Activated CD8-positive, alpha-beta T cell treated with anti-CD3 and anti-CD28 coated beads for 36 hours (primary cell): ENCODE measurements around the gene TTYH3. TPM values are rescaled to one million over a fixed set of nuclear protein-coding genes. Genes with fewer than 3 reads are reported as not detected.

Source experiments
- ATAC-seq: fragments of 200-7000 bp; cut with Tn5 transposase; one replicate; pipeline ENCODE4 v1.10.0; 2021; ENCODE audit warnings: mild to moderate bottlenecking, moderate library complexity
- CTCF ChIA-PET: fragments of 350-600 bp; sonication (Branson Sonifier 250); formaldehyde crosslinking; loops from one replicate; lab custom pipeline; 2021; ENCODE audit warnings: antibody characterized with exemption; lab: Charles Lee
- POLR2A ChIA-PET: fragments of 350-600 bp; sonication (Branson Sonifier 250); formaldehyde crosslinking; loops from one replicate; lab custom pipeline; 2021; ENCODE audit warnings: antibody characterized with exemption; lab: Charles Lee
- DNase-seq: peaks from one replicate; pipeline ENCODE4 v3.0.0-alpha.2; 2020
- H3K27ac Mint-ChIP-seq: one replicate; pipeline ENCODE4 v1.8.0; 2021; ENCODE audit warnings: mild to moderate bottlenecking, mixed read lengths
- H3K27me3 Mint-ChIP-seq: one replicate; pipeline ENCODE4 v1.8.0; 2021; ENCODE audit warnings: mixed read lengths
- H3K36me3 Mint-ChIP-seq: one replicate; pipeline ENCODE4 v1.8.0; 2021; ENCODE audit warnings: low read depth, mixed read lengths
- H3K4me1 Mint-ChIP-seq: one replicate; pipeline ENCODE4 v1.8.0; 2021; ENCODE audit warnings: low read depth, mixed read lengths
- H3K4me3 Mint-ChIP-seq: one replicate; pipeline ENCODE4 v1.8.0; 2021; ENCODE audit warnings: mild to moderate bottlenecking, moderate library complexity, mixed read lengths
- H3K9me3 Mint-ChIP-seq: one replicate; pipeline ENCODE4 v1.8.0; 2021; ENCODE audit warnings: mixed read lengths
- CTCF ChIP-seq: fragments of 200-600 bp; IDR thresholded peaks from one replicate; pipeline ENCODE4 v1.8.0; 2022; ENCODE audit warnings: antibody characterized with exemption, mild to moderate bottlenecking
- intact Hi-C: fragments of 100-400 bp; cut with micrococcal nuclease; formaldehyde crosslinking; loops from one replicate; pipeline ENCODE4 v1.10.0; 2022
- total RNA-seq, 2 experiments: library from RNA; stranded (reverse); gene quantifications; one replicate each; pipeline ENCODE4 v1.2.3, GENCODE V29; 2021

TTYH3 gene
- total RNA-seq, 2 experiments from 2014 or later = 30.3 to 32.3 TPM

GRCh38 chr7:2710286-2710655, 78.5 kb downstream of the TTYH3 start:
- TF ChIP-seq CTCF = no peak
- peak; percentile 49 for ATAC-seq
- Mint-ChIP-seq H3K9me3 (no peaks in the 10 kb centered on the region), H3K27me3 (peaks cover 19% of the 10 kb centered on the region), H3K4me1 (peaks cover 37% of the 10 kb centered on the region), H3K27ac (peak overlapping the region; percentile 46), H3K4me3 (peak overlapping the region; percentile 59), H3K36me3 (no peaks in the 10 kb centered on the region)
- intact Hi-C loops = loop anchor here (2.0 kb wide), 1 partner anchor 39 kb away; no protein-coding TSS in a partner anchor
- POLR2A ChIA-PET = interaction anchor here (0.7 to 2.8 kb wide), 10 partner anchors 8 to 305 kb away, joined by 3 to 17 read pairs (median 4); partner anchors contain the start of gene IQCE
- CTCF ChIA-PET = interaction anchor here (0.5 to 15.0 kb wide), 65 partner anchors 9 to 306 kb away, joined by 3 to 249 read pairs (median 4); no protein-coding TSS in a partner anchor
- peak; percentile 77 for DNase-seq

GRCh38 chr7:2710901-2711551, 79.2 kb downstream of the TTYH3 start:
- Mint-ChIP-seq H3K4me3 (peak overlapping the region; percentile 16), H3K27me3 (peaks cover 20% of the 10 kb centered on the region), H3K27ac (peak overlapping the region; percentile 74), H3K36me3 (no peaks in the 10 kb centered on the region), H3K9me3 (no peaks in the 10 kb centered on the region), H3K4me1 (peaks cover 45% of the 10 kb centered on the region)
- POLR2A ChIA-PET = interaction anchor here (1.2 to 2.8 kb wide), 4 partner anchors 11 to 306 kb away, joined by 4 to 17 read pairs (median 8); no protein-coding TSS in a partner anchor
- intact Hi-C loops = loop anchor here (2.0 kb wide), 1 partner anchor 40 kb away; no protein-coding TSS in a partner anchor
- DNase-seq (peak; percentile 74), ATAC-seq (peak; percentile 40)
- CTCF ChIA-PET = interaction anchor here (0.6 to 15.0 kb wide), 31 partner anchors 8 to 306 kb away, joined by 3 to 249 read pairs (median 4); no protein-coding TSS in a partner anchor
- TF ChIP-seq CTCF = no peak

GRCh38 chr7:2711895-2712675, 80.3 kb downstream of the TTYH3 start:
- DNase-seq (no peak), ATAC-seq (no peak)
- Mint-ChIP-seq H3K27ac (no peak overlapping the region), H3K4me1 (peaks cover 54% of the 10 kb centered on the region), H3K27me3 (peaks cover 18% of the 10 kb centered on the region), H3K9me3 (no peaks in the 10 kb centered on the region), H3K4me3 (no peak overlapping the region), H3K36me3 (no peaks in the 10 kb centered on the region)
- intact Hi-C loops = loop anchor here (2.0 kb wide), 1 partner anchor 41 kb away; no protein-coding TSS in a partner anchor
- TF ChIP-seq CTCF = no peak
- ChIA-PET POLR2A (interaction anchor here (1.0 to 2.8 kb wide), 2 partner anchors 10 to 41 kb away, joined by 3 to 11 read pairs; no protein-coding TSS in a partner anchor), CTCF (interaction anchor here (0.6 to 15.0 kb wide), 5 partner anchors 13 to 261 kb away, joined by 3 to 249 read pairs (median 22); no protein-coding TSS in a partner anchor)

GRCh38 chr7:2713370-2713769, 81.6 kb downstream of the TTYH3 start:
- Mint-ChIP-seq H3K27me3 (peaks cover 22% of the 10 kb centered on the region), H3K36me3 (no peaks in the 10 kb centered on the region), H3K4me1 (peaks cover 67% of the 10 kb centered on the region), H3K9me3 (no peaks in the 10 kb centered on the region), H3K27ac (no peak overlapping the region), H3K4me3 (no peak overlapping the region)
- DNase-seq = no peak
- CTCF ChIA-PET = interaction anchor here (0.6 to 15.0 kb wide), 7 partner anchors 11 to 245 kb away, joined by 3 to 249 read pairs (median 3); no protein-coding TSS in a partner anchor
- intact Hi-C loops = no loop called here
- no peak for ATAC-seq
- TF ChIP-seq CTCF = no peak
- POLR2A ChIA-PET = interaction anchor here (0.7 to 1.6 kb wide), 3 partner anchors 14 to 168 kb away, joined by 3 to 4 read pairs (median 3); no protein-coding TSS in a partner anchor
